Endodermal cell (in vitro differentiated cells): Measurements from ENCODE around the gene SLC9A7. TPM values are rescaled to one million over a fixed set of nuclear protein-coding genes. Genes with fewer than 3 reads are reported as not detected.

Experiments used
- DNase-seq: peaks from one replicate; pipeline ENCODE4 v3.0.0-alpha.2; 2017
- H3K27ac ChIP-seq: 2 replicates; pipeline ENCODE4 v1.5.1; 2013; ENCODE audit warnings: mild to moderate bottlenecking, low read depth, low read length, moderate library complexity
- H3K27me3 ChIP-seq: 2 replicates; pipeline ENCODE4 v1.6.1; 2013; ENCODE audit warnings: mild to moderate bottlenecking, low read length, moderate library complexity; ENCODE audit not compliant: insufficient read depth, control insufficient read depth, poor library complexity, severe bottlenecking
- H3K36me3 ChIP-seq: 2 replicates; pipeline ENCODE4 v1.7.0; 2013; ENCODE audit warnings: mild to moderate bottlenecking, low read length, moderate library complexity; ENCODE audit not compliant: control insufficient read depth, insufficient read depth
- H3K4me1 ChIP-seq: one replicate; pipeline ENCODE4 v1.7.0; 2013; ENCODE audit warnings: low read length; ENCODE audit not compliant: control insufficient read depth, insufficient read depth
- H3K4me3 ChIP-seq: 2 replicates; pipeline ENCODE4 v1.5.1; 2013; ENCODE audit warnings: mild to moderate bottlenecking, low read length, moderate library complexity
- H3K9ac ChIP-seq: 2 replicates; pipeline ENCODE4 v1.6.1; 2013; ENCODE audit warnings: mild to moderate bottlenecking, low read length, moderate library complexity; ENCODE audit not compliant: poor library complexity, severe bottlenecking; ENCODE audit errors: extremely low read depth
- H3K9me3 ChIP-seq: 2 replicates; pipeline ENCODE4 v1.6.1; 2013; ENCODE audit warnings: mild to moderate bottlenecking, low read length, moderate library complexity; ENCODE audit not compliant: control insufficient read depth
- H3K27ac Mint-ChIP-seq: 2 replicates; pipeline ENCODE4 v1.8.0; 2020; ENCODE audit warnings: mixed read lengths
- H3K27me3 Mint-ChIP-seq: 2 replicates; pipeline ENCODE4 v1.8.0; 2021; ENCODE audit warnings: mild to moderate bottlenecking, mixed read lengths; ENCODE audit not compliant: insufficient read depth
- H3K36me3 Mint-ChIP-seq: 2 replicates; pipeline ENCODE4 v1.8.0; 2020; ENCODE audit warnings: low read depth, mixed read lengths
- H3K4me1 Mint-ChIP-seq: 2 replicates; pipeline ENCODE4 v1.8.0; 2020; ENCODE audit warnings: mixed read lengths
- H3K4me3 Mint-ChIP-seq: 2 replicates; pipeline ENCODE4 v1.8.0; 2020; ENCODE audit warnings: mild to moderate bottlenecking, moderate library complexity, mixed read lengths
- H3K9me3 Mint-ChIP-seq: 2 replicates; pipeline ENCODE4 v1.8.0; 2020; ENCODE audit warnings: mild to moderate bottlenecking, mixed read lengths
- CTCF ChIP-seq: fragments of 200-600 bp; sonication (generic); conservative IDR thresholded peaks from 2 replicates; pipeline ENCODE4 v1.5.0; 2021; ENCODE audit warnings: antibody characterized with exemption, mild to moderate bottlenecking
- WGBS, 2 experiments: methylation state at CpG; one replicate each; pipeline versions ENCODE4 v1.1.5 to v1.1.7; 2013; ENCODE audit warnings: missing lambda C conversion rate in 2 of 2, mixed read lengths in 1 of 2; ENCODE audit not compliant: insufficient coverage in 1 of 2, insufficient read length in 1 of 2; 5-methylcytosine and 5-hydroxymethylcytosine counted together
- total RNA-seq, 2 donors: library from RNA; stranded (reverse); fragmentation: NEBNext Ultra II Directional in 1 of 2; extraction: Animal tissue kit (Norgen Biotek cat#: 25700) in 1 of 2; gene quantifications; 2 replicates in 1 of 2; 3 replicates in 1 of 2; pipeline ENCODE4 v1.2.1, GENCODE V29; 2021

SLC9A7 gene
- total RNA-seq, 2 donors from 2014 or later: 23.7 to 25.3 TPM

GRCh38 chrX:46758163-46758955 lies 559 bp downstream of the SLC9A7 start:
- no peaks in the 10 kb centered on the region for H3K36me3 ChIP-seq
- Mint-ChIP-seq H3K4me3 (peak overlapping the region; percentile 79), H3K27me3 (no peaks in the 10 kb centered on the region), H3K36me3 (peaks cover 6% of the 10 kb centered on the region), H3K27ac (peak overlapping the region; percentile 44), H3K9me3 (peaks cover 68% of the 10 kb centered on the region), H3K4me1 (peaks cover 12% of the 10 kb centered on the region)
- no peaks in the 10 kb centered on the region for H3K27me3 ChIP-seq
- H3K4me3 ChIP-seq: peak overlapping the region; percentile 88
- peak overlapping the region; percentile 54 for H3K9ac ChIP-seq
- no peak for DNase-seq
- TF ChIP-seq CTCF: no peak
- no peaks in the 10 kb centered on the region for H3K9me3 ChIP-seq
- no peaks in the 10 kb centered on the region for H3K4me1 ChIP-seq
- 1% methylated on average over 43 of the region's 47 CpGs; no CpG with 5 or more reads in 1 of the 2 experiments for WGBS, 2 experiments
- no peak overlapping the region for H3K27ac ChIP-seq

GRCh38 chrX:46757593-46757992 lies 1.3 kb downstream of the SLC9A7 start:
- 35 to 80% methylated on average over 1 to 7 of the region's 8 CpGs for WGBS, 2 experiments

GRCh38 chrX:46757052-46757451 lies 1.9 kb downstream of the SLC9A7 start:
- Mint-ChIP-seq H3K4me1 (peaks cover 12% of the 10 kb centered on the region), H3K27ac (no peak overlapping the region), H3K4me3 (peak overlapping the region; percentile 79), H3K27me3 (no peaks in the 10 kb centered on the region), H3K36me3 (peaks cover 4% of the 10 kb centered on the region), H3K9me3 (peaks cover 55% of the 10 kb centered on the region)
- peak overlapping the region; percentile 88 for H3K4me3 ChIP-seq
- no peak overlapping the region for H3K27ac ChIP-seq
- no peak for TF ChIP-seq CTCF
- no peaks in the 10 kb centered on the region for H3K27me3 ChIP-seq
- H3K9me3 ChIP-seq: no peaks in the 10 kb centered on the region
- no peaks in the 10 kb centered on the region for H3K36me3 ChIP-seq
- H3K4me1 ChIP-seq: no peaks in the 10 kb centered on the region
- DNase-seq: no peak
- no peak overlapping the region for H3K9ac ChIP-seq
- WGBS, 2 experiments: 71% methylated on average over 8 of the region's 8 CpGs; no CpG with 5 or more reads in 1 of the 2 experiments

More at GRCh38 chrX:46757593-46757992, 1.3 kb downstream of the SLC9A7 start:
- Histone ChIP-seq H3K36me3 (no peaks in the 10 kb centered on the region), H3K4me1 (no peaks in the 10 kb centered on the region), H3K9ac (no peak overlapping the region), H3K27me3 (no peaks in the 10 kb centered on the region), H3K9me3 (no peaks in the 10 kb centered on the region), H3K27ac (no peak overlapping the region), H3K4me3 (peak overlapping the region; percentile 88)
- peaks cover 61% of the 10 kb centered on the region for H3K9me3 Mint-ChIP-seq
- H3K4me1 Mint-ChIP-seq: peaks cover 12% of the 10 kb centered on the region
- DNase-seq: no peak
- peak overlapping the region; percentile 79 for H3K4me3 Mint-ChIP-seq
- peaks cover 6% of the 10 kb centered on the region for H3K36me3 Mint-ChIP-seq
- no peaks in the 10 kb centered on the region for H3K27me3 Mint-ChIP-seq
- no peak for TF ChIP-seq CTCF
- peak overlapping the region; percentile 44 for H3K27ac Mint-ChIP-seq
